OCI-LY1 (cell line): ENCODE measurements around the gene BIK.

Source experiments
- H2AFZ ChIP-seq: fragments of 200-600 bp; sonication (generic), shearing (Covaris generic); 2 replicates; pipeline ENCODE4 v1.6.0; 2014; ENCODE audit warnings: antibody characterized with exemption, mild to moderate bottlenecking, low read length
- H3F3A ChIP-seq: fragments of 200-600 bp; sonication (generic), shearing (Covaris generic); 2 replicates; pipeline ENCODE4 v1.6.0; 2014; ENCODE audit warnings: mild to moderate bottlenecking, antibody characterized with exemption, low read length, moderate library complexity; ENCODE audit not compliant: insufficient read depth
- H3K27ac ChIP-seq: fragments of 200-600 bp; sonication (generic); 2 replicates; pipeline ENCODE4 v1.5.1; 2014; ENCODE audit warnings: low read length, mixed run types, mild to moderate bottlenecking, low read depth; ENCODE audit not compliant: poor library complexity, severe bottlenecking
- H3K27me3 ChIP-seq: fragments of 200-600 bp; sonication (generic); 2 replicates; pipeline ENCODE4 v1.6.0; 2014; ENCODE audit warnings: antibody characterized with exemption, mild to moderate bottlenecking, low read length, moderate library complexity; ENCODE audit not compliant: insufficient read depth
- H3K36me3 ChIP-seq: fragments of 200-600 bp; sonication (generic); 2 replicates; pipeline ENCODE4 v1.6.1; 2014; ENCODE audit warnings: mild to moderate bottlenecking, antibody characterized with exemption, low read length, moderate library complexity, mixed read lengths; ENCODE audit not compliant: insufficient read depth
- H3K4me1 ChIP-seq: fragments of 200-600 bp; sonication (generic); 2 replicates; pipeline ENCODE4 v1.5.1; 2014; ENCODE audit warnings: mild to moderate bottlenecking, low read length, moderate library complexity; ENCODE audit not compliant: insufficient read depth, severe bottlenecking
- H3K4me2 ChIP-seq: fragments of 200-600 bp; sonication (generic), shearing (Covaris generic); 2 replicates; pipeline ENCODE4 v1.6.1; 2014; ENCODE audit warnings: low read length
- H3K4me3 ChIP-seq: fragments of 200-600 bp; sonication (generic); 2 replicates; pipeline ENCODE4 v1.5.1; 2014; ENCODE audit warnings: low read length, low read depth, mild to moderate bottlenecking, mixed read lengths; ENCODE audit not compliant: poor library complexity, severe bottlenecking
- H3K79me2 ChIP-seq: fragments of 200-600 bp; shearing (Covaris generic); 2 replicates; pipeline ENCODE4 v1.6.1; 2016; ENCODE audit warnings: mixed run types, low read length, mixed read lengths; ENCODE audit not compliant: insufficient read depth
- H3K9ac ChIP-seq: fragments of 200-600 bp; sonication (generic), shearing (Covaris generic); 2 replicates; pipeline ENCODE4 v1.6.1; 2014; ENCODE audit warnings: mild to moderate bottlenecking, low read length, mixed read lengths
- H3K9me2 ChIP-seq: fragments of 200-600 bp; sonication (generic), shearing (Covaris generic); 2 replicates; pipeline ENCODE4 v1.6.1; 2014; ENCODE audit warnings: low read depth, mild to moderate bottlenecking, low read length, mixed read lengths
- H3K9me3 ChIP-seq: fragments of 200-600 bp; shearing (Covaris generic); 2 replicates; pipeline ENCODE4 v1.6.1; 2014; ENCODE audit warnings: low read length, mixed read lengths
- H4K20me1 ChIP-seq: fragments of 200-600 bp; sonication (generic), shearing (Covaris generic); 2 replicates; pipeline ENCODE4 v1.6.0; 2016; ENCODE audit warnings: mild to moderate bottlenecking, low read length; ENCODE audit not compliant: insufficient read depth
- EZH2 ChIP-seq: fragments of 200-600 bp; sonication (generic), shearing (Covaris generic); IDR thresholded peaks from 2 replicates; pipeline ENCODE4 v1.8.0; 2017; ENCODE audit warnings: borderline replicate concordance, mixed run types, mild to moderate bottlenecking, antibody characterized with exemption, low read length, moderate library complexity, mixed read lengths
- TF ChIP-seq, protein P1 (sequence below): fragments of 200-600 bp; sonication (generic), shearing (Covaris generic); IDR thresholded peaks from 2 replicates; pipeline ENCODE4 v1.5.1; 2017; ENCODE audit warnings: mild to moderate bottlenecking, antibody characterized with exemption, low read length, moderate library complexity, mixed read lengths

BIK gene

GRCh38 chr22:43174941-43175531 lies 64.5 kb downstream of the BIK start:
- H3K4me3 ChIP-seq: no peak overlapping the region
- no peak for TF ChIP-seq EZH2
- TF ChIP-seq, protein P1, sequence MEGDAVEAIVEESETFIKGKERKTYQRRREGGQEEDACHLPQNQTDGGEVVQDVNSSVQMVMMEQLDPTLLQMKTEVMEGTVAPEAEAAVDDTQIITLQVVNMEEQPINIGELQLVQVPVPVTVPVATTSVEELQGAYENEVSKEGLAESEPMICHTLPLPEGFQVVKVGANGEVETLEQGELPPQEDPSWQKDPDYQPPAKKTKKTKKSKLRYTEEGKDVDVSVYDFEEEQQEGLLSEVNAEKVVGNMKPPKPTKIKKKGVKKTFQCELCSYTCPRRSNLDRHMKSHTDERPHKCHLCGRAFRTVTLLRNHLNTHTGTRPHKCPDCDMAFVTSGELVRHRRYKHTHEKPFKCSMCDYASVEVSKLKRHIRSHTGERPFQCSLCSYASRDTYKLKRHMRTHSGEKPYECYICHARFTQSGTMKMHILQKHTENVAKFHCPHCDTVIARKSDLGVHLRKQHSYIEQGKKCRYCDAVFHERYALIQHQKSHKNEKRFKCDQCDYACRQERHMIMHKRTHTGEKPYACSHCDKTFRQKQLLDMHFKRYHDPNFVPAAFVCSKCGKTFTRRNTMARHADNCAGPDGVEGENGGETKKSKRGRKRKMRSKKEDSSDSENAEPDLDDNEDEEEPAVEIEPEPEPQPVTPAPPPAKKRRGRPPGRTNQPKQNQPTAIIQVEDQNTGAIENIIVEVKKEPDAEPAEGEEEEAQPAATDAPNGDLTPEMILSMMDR: no peak
- H3K9ac ChIP-seq: no peak overlapping the region
- H3K9me3 ChIP-seq: no peaks in the 10 kb centered on the region
- H3F3A ChIP-seq: no peaks in the 10 kb centered on the region
- H4K20me1 ChIP-seq: no peaks in the 10 kb centered on the region
- H3K4me1 ChIP-seq: no peaks in the 10 kb centered on the region
- H3K79me2 ChIP-seq: no peaks in the 10 kb centered on the region
- no peak overlapping the region for H3K27ac ChIP-seq
- peaks cover 89% of the 10 kb centered on the region for H3K36me3 ChIP-seq
- no peaks in the 10 kb centered on the region for H3K27me3 ChIP-seq
- H3K4me2 ChIP-seq: no peak overlapping the region
- no peaks in the 10 kb centered on the region for H3K9me2 ChIP-seq
- no peak overlapping the region for H2AFZ ChIP-seq

DNA sequence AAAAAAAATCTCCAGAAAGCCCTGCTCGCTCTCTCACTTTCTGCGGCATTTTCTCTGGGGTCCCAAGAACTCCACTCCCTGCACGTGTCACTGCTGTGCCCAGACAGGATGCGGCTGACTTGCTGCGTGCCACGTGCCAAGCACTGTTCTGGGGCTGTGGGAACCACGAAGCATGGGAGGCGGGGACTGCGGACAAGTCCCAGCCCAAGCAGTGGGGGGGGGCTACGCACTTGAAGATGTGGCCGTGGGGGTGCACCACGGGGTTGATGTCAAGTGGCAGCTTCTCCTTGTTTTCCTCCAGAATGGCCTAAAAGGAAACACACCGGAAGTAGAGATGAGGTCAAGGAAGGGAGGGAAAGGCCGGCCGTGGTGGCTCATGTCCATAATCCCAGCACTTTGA lies 65.5 kb downstream of the BIK start:
- Histone ChIP-seq H3K9me3 (no peaks in the 10 kb centered on the region), H3K9me2 (no peaks in the 10 kb centered on the region), H3K9ac (no peak overlapping the region), H3K4me1 (no peaks in the 10 kb centered on the region), H3K27me3 (no peaks in the 10 kb centered on the region), H4K20me1 (no peaks in the 10 kb centered on the region), H3K36me3 (peaks cover 89% of the 10 kb centered on the region), H3F3A (no peaks in the 10 kb centered on the region), H3K27ac (no peak overlapping the region), H3K4me2 (no peak overlapping the region), H3K79me2 (no peaks in the 10 kb centered on the region), H2AFZ (no peak overlapping the region), H3K4me3 (no peak overlapping the region)
- no peak for TF ChIP-seq EZH2
- TF ChIP-seq, protein P1: no peak

- no peaks in the 10 kb centered on the region for H3K79me2 ChIP-seq
- no peaks in the 10 kb centered on the region for H3K27me3 ChIP-seq
- no peak for TF ChIP-seq EZH2
- TF ChIP-seq, protein P1: no peak
- no peak overlapping the region for H3K9ac ChIP-seq
- H3K9me2 ChIP-seq: no peaks in the 10 kb centered on the region
- H3K27ac ChIP-seq: no peak overlapping the region
- H3K36me3 ChIP-seq: peaks cover 89% of the 10 kb centered on the region
- H3K4me3 ChIP-seq: no peak overlapping the region
- no peak overlapping the region for H2AFZ ChIP-seq
- no peak overlapping the region for H3K4me2 ChIP-seq
- no peaks in the 10 kb centered on the region for H3K9me3 ChIP-seq
- no peaks in the 10 kb centered on the region for H3F3A ChIP-seq
- H3K4me1 ChIP-seq: no peaks in the 10 kb centered on the region
- no peaks in the 10 kb centered on the region for H4K20me1 ChIP-seq
Observed at GRCh38 chr22:43177479-43177878, 66.9 kb downstream of the BIK start.
